ENCODE results near the gene CEACAM21.

Gene CEACAM21

DNA sequence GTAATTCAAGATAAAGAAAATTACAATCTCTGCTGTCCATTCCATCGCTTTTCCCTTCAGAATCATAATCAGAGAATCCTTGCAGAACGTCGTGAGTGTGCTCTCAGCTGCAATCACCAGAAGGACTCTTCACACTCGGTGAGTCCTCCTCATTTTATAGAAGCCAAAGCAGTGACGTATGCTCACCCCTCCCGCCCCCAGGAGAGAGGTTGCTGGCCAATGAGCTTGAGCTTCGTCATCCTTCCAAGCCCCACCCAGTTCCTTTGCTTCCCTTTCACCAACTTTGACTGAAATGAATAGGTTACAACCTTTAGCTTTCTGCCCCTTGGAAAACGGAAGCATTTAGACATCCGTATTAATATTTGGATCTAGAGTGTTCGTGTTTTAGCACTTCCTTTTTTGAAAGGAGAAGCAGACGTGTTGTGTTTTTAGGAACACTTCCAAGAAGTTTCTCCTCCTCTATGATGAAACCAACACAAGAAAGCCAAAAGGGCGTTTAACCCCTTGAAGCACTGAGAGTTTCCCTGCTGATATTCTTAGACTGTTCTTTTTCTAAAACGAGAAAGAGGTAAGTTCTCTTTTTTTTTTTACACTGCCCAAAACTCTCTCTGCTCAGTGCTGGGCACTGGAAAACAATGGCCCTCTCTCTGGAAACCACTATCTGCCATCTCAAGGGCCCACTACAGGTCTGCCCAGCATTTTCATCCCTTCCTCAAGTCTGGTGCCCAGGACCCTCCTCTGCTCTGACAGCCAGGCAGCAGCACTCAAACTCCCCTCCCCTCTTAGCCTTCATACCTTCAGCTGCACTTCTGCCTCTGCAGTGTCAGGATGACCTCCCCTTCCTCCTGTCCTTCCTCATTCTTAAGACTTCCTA, 44.3 kb upstream of the CEACAM21 start:
- peak overlapping the region; percentile 44 for H3K4me3 ChIP-seq (ENCODE audit: low read depth, low read length)
- peak; percentile 89 for DNase-seq (ENCODE audit: low read depth)
- TF ChIP-seq, protein P1, sequence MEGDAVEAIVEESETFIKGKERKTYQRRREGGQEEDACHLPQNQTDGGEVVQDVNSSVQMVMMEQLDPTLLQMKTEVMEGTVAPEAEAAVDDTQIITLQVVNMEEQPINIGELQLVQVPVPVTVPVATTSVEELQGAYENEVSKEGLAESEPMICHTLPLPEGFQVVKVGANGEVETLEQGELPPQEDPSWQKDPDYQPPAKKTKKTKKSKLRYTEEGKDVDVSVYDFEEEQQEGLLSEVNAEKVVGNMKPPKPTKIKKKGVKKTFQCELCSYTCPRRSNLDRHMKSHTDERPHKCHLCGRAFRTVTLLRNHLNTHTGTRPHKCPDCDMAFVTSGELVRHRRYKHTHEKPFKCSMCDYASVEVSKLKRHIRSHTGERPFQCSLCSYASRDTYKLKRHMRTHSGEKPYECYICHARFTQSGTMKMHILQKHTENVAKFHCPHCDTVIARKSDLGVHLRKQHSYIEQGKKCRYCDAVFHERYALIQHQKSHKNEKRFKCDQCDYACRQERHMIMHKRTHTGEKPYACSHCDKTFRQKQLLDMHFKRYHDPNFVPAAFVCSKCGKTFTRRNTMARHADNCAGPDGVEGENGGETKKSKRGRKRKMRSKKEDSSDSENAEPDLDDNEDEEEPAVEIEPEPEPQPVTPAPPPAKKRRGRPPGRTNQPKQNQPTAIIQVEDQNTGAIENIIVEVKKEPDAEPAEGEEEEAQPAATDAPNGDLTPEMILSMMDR (IDR thresholded peaks at IDR 0.05; ENCODE audit: insufficient read depth, low read depth, low read length, missing control alignments), result no peak

DNA sequence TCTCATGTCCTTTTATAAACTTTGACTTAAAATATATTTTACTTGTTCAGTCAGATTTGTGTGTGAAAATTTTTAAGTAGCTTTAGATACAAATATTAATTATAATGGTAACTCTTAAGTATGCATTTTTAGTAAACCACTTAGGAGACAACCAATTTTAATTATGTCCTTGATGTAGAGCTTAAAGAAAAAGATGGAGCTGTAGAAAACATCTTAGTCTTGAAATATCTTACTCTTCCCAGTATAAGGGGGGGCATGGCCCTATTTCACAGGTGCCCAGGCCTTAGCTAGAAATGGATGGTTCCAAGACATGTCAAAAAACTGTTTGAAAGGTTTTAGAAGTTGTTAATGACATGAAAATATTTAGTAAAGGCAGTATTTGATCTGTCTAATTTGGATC, 43.4 kb upstream of the CEACAM21 start:
- peak overlapping the region; percentile 44 for H3K4me3 ChIP-seq (ENCODE audit: low read depth, low read length)
- no peak for DNase-seq (ENCODE audit: low read depth)
- TF ChIP-seq, protein P1 (IDR thresholded peaks at IDR 0.05; ENCODE audit: insufficient read depth, low read depth, low read length, missing control alignments), result no peak

DNA sequence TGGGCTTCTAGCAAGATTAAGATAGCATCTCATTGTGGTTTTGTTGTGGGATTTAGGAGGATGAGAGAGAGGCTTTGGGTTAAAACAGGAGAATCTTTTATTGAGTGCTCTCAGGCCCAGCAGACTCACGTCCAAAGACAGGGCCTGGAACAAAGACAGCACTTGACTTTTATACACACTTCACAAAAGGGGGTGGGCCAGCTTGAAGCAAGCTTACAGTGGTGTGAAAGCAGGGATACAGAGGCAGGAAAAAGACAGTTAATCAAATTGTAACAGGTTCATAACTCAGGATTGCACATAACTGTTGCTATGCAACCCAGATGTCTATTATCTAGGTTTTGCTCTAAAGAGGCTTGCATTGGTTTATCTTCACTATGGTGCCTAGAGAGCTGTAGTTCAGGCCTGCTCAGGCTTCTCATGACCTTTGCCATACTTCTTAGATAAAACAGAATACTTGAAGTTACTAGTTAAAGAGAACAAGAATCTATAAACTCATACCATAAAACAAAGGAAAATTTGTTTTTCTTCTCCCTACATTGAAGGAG, 42.2 kb upstream of the CEACAM21 start:
- TF ChIP-seq, protein P1 (IDR thresholded peaks at IDR 0.05; ENCODE audit: insufficient read depth, low read depth, low read length, missing control alignments), result no peak
- DNase-seq (ENCODE audit: low read depth), result no peak
- H3K4me3 ChIP-seq (ENCODE audit: low read depth, low read length), result peak overlapping the region; percentile 12

DNA sequence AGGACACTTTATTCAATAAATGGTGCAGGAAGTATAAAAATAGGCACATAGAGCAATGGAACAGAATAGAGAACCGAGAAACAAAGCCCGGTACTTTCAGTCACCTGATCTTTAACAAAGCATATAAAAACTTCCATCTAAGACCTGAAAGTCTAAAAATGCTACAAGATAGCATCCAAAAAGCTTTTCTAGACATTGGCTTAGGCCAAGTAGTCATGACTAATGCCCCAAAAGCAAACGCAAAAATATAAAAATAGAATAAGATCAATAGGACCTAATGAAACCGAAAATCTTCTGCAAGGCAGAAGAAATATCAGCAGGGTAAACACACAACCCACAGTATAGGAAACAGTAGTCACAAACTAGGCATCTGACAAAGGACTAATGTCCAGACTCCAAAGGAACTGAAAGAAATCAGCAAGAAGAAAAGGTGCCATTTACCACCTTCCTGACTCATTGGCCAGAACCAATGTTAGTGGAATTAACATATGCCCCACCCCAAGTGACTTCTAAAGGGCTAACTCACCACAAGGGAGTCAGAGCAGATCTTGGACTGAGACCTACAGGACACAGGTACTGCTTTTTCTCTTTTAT, 40.8 kb upstream of the CEACAM21 start:
- H3K4me3 ChIP-seq (ENCODE audit: low read depth, low read length), result peak overlapping the region; percentile 32
- peak; percentile 88 for DNase-seq (ENCODE audit: low read depth)
- TF ChIP-seq, protein P1 (IDR thresholded peaks at IDR 0.05; ENCODE audit: insufficient read depth, low read depth, low read length, missing control alignments), result no peak

DNA sequence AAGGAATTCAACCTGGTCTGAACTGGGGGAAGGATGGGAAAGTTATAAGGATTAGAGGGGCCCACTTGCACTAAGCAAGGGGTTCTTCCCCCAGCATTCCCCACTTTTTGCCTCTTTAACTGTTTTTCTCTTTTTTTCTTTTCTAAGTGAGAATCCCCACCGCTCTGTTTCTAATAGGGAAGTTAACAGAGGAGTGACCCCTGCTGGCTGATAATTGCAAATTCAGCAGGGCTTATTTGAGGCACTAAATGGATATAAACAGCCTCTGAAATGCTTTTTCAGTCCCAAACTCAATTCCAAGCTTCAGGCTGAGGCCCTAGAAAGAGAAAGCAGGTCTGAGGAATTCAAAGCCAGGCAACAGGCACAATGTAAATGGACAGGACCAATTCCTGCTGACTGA, 38.2 kb upstream of the CEACAM21 start:
- H3K4me3 ChIP-seq (ENCODE audit: low read depth, low read length), result no peak overlapping the region
- TF ChIP-seq, protein P1 (IDR thresholded peaks at IDR 0.05; ENCODE audit: insufficient read depth, low read depth, low read length, missing control alignments), result peak; percentile 53
- peak; percentile 65 for DNase-seq (ENCODE audit: low read depth)

DNA sequence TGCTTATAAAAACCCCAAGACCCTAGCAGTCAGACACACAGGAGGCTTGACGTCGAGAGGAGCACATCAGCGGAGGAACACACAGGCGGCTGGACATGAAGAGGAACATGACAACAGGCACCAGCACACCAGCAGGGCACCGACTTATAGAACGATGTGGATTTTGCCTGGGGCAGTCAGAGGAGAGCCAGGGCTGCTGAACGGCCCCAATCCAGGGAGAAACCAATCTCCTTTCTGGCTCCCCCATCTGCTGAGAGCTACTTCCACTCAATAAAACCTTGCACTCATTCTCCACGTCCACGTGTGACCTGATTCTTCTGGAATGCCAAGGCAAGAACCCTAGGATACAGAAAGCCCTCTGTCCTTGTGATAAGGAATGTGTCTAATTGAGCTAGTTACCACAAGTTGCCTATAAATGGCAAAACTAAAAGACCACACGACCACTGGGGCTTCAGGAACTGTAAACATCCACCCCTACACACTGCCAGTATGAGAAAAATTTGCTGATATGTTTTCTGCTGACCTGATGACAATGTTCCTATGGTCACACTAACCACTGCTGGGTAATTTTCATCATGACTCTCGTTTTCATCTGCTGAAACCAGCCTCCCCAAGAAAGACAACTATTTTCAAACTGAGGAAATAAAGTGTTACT, 35.8 kb upstream of the CEACAM21 start:
- H3K4me3 ChIP-seq (ENCODE audit: low read depth, low read length), result no peak overlapping the region
- TF ChIP-seq, protein P1 (IDR thresholded peaks at IDR 0.05; ENCODE audit: insufficient read depth, low read depth, low read length, missing control alignments), result no peak
- DNase-seq (ENCODE audit: low read depth), result no peak

Measured in GM12865 (cell line).